ENCODE measurements around the gene KCNK10. TPM values are rescaled to one million over a fixed set of nuclear protein-coding genes. Genes with fewer than 3 reads are reported as not detected.

The KCNK10 gene
- total RNA-seq, 2 donors from 2014 or later: not detected

DNA sequence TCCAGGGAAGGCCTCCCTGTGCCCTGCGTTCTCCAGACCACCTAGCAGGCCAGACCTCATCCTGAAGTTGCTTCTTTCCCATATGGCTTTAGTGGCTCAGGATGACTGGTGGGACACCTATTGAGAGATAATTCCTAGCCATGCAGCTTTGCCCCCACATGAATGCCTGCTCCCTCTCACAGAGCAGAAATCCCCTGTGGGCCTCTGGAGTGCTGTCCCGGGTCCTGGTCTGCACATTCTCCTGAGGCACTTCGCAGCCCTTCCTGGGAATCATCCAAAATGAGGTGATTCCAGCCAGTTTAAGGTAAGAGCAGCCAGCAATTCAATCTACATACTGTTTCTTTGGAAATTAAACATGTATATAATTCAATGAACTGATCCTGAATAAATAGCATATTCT, 182.2 kb downstream of the KCNK10 start:
- no peak overlapping the region for H3K27ac ChIP-seq
- ATAC-seq (ENCODE audit: insufficient number of reproducible peaks, low FRiP score, low read depth) (no peak), DNase-seq (ENCODE audit: low spot score) (no peak)
- TF ChIP-seq CTCF (IDR thresholded peaks at IDR 0.05): no peak
- no peaks in the 10 kb centered on the region for H3K27me3 ChIP-seq (replicated peaks; ENCODE audit: insufficient read depth)
- no peaks in the 10 kb centered on the region for H3K36me3 ChIP-seq
- H3K4me3 ChIP-seq: no peak overlapping the region
- no peaks in the 10 kb centered on the region for H3K4me1 ChIP-seq (ENCODE audit: control insufficient read depth in 1 of 2, low read depth in 2 of 2)
- no peaks in the 10 kb centered on the region for H3K9me3 ChIP-seq

DNA sequence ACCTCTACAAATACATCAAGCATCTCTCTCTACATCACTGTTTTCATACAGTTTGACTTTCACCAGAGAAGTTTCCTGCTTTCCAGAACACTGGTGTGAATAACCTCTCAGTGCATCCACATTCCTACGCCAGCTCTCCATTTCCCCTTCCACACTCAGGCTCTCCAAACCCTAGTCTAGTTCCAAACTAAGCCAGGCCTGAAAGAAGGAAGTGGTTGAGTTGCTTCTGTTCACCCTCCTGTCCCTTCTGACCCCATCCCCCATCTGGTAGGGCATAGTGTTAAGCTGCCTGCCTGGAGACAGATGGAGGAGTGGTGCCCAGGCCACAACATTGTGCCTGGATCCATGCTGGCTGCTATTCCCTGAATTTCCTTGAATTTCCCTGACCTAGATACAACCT, 185.7 kb downstream of the KCNK10 start:
- no peak for TF ChIP-seq CTCF (IDR thresholded peaks at IDR 0.05)
- Histone ChIP-seq H3K27me3 (replicated peaks; ENCODE audit: insufficient read depth) (no peaks in the 10 kb centered on the region), H3K36me3 (no peaks in the 10 kb centered on the region), H3K4me3 (no peak overlapping the region), H3K9me3 (no peaks in the 10 kb centered on the region), H3K4me1 (ENCODE audit: control insufficient read depth in 1 of 2, low read depth in 2 of 2) (no peaks in the 10 kb centered on the region), H3K27ac (no peak overlapping the region)
- DNase-seq (ENCODE audit: low spot score) (no peak), ATAC-seq (ENCODE audit: insufficient number of reproducible peaks, low FRiP score, low read depth) (no peak)

Other genes starting within 250 kb of the KCNK10 start
- 10 to 100 TPM; 11.9 to 20.2 TPM for gene SPATA7, start 62.4 kb upstream of the KCNK10 start, total RNA-seq
- gene PTPN21, start 231.7 kb upstream of the KCNK10 start, total RNA-seq: 10 to 100 TPM; 32.5 to 38.6 TPM
- 10 to 100 TPM; 47.7 to 82.9 TPM for gene ZC3H14, start 239.8 kb upstream of the KCNK10 start, total RNA-seq